ENCODE measurements around the gene PGAP6. TPM values are rescaled to one million over a fixed set of nuclear protein-coding genes. Genes with fewer than 3 reads are reported as not detected.

PGAP6 gene
- total and polyA plus RNA-seq, 2 of the 8 experiments (the other 6 are each of a cell fraction or from before 2014, with no cell fraction given) = 86.8 to 364 TPM

GRCh38 chr16:373848-374615, 7.7 kb downstream of the PGAP6 start (continued):
- TF ChIP-seq CHD1 (IDR thresholded peaks at IDR 0.05; ENCODE audit: low read depth, low read length) = no peak
- no peak for TF ChIP-seq SP2 (IDR thresholded peaks at IDR 0.05; ENCODE audit: low read length)
- TF ChIP-seq, protein P1, sequence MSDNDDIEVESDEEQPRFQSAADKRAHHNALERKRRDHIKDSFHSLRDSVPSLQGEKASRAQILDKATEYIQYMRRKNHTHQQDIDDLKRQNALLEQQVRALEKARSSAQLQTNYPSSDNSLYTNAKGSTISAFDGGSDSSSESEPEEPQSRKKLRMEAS (IDR thresholded peaks at IDR 0.05) = no peak

All from H1 (cell line).